Neural crest cell (in vitro differentiated cells): ENCODE data around the gene CR2. TPM values are rescaled to one million over a fixed set of nuclear protein-coding genes. Genes with fewer than 3 reads are reported as not detected.

Experiments
- DNase-seq: peaks from one replicate; pipeline ENCODE4 v3.0.0; 2021; ENCODE audit warnings: low read depth, mixed read lengths, low spot score
- H3K27ac Mint-ChIP-seq: one replicate; pipeline ENCODE4 v1.8.0; 2021; ENCODE audit warnings: mild to moderate bottlenecking, mixed read lengths; ENCODE audit not compliant: unreplicated experiment
- H3K27me3 Mint-ChIP-seq: 2 replicates; pipeline ENCODE4 v1.8.0; 2021; ENCODE audit warnings: low read depth, mild to moderate bottlenecking, mixed read lengths
- H3K36me3 Mint-ChIP-seq: 2 replicates; pipeline ENCODE4 v1.8.0; 2021; ENCODE audit warnings: low read depth, mild to moderate bottlenecking, mixed read lengths
- H3K4me1 Mint-ChIP-seq: 2 replicates; pipeline ENCODE4 v1.8.0; 2021; ENCODE audit warnings: mixed read lengths
- H3K4me3 Mint-ChIP-seq: one replicate; pipeline ENCODE4 v1.8.0; 2021; ENCODE audit warnings: mild to moderate bottlenecking, mixed read lengths
- H3K9me3 Mint-ChIP-seq: 2 replicates; pipeline ENCODE4 v1.8.0; 2021; ENCODE audit warnings: mixed read lengths
- CTCF ChIP-seq: fragments of 200-600 bp; sonication (generic); conservative IDR thresholded peaks from 2 replicates; pipeline ENCODE4 v1.5.0; 2021; ENCODE audit warnings: antibody characterized with exemption, mild to moderate bottlenecking
- total RNA-seq: library from RNA; stranded (reverse); gene quantifications from 2 replicates; pipeline ENCODE4 v1.2.1, GENCODE V29; 2021

Gene CR2
- total RNA-seq, 1 donor from 2014 or later, result not detected

- Mint-ChIP-seq H3K27me3 (peaks cover 65% of the 10 kb centered on the region), H3K9me3 (peaks cover 9% of the 10 kb centered on the region), H3K4me3 (no peak overlapping the region), H3K4me1 (peaks cover 5% of the 10 kb centered on the region), H3K36me3 (no peaks in the 10 kb centered on the region), H3K27ac (no peak overlapping the region)
- no peak for TF ChIP-seq CTCF
- no peak for DNase-seq
Measured at GRCh38 chr1:207423560-207424292, 30.4 kb upstream of the CR2 start.

- H3K36me3 Mint-ChIP-seq, result no peaks in the 10 kb centered on the region
- peaks cover 61% of the 10 kb centered on the region for H3K27me3 Mint-ChIP-seq
- peaks cover 5% of the 10 kb centered on the region for H3K4me1 Mint-ChIP-seq
- peaks cover 9% of the 10 kb centered on the region for H3K9me3 Mint-ChIP-seq
- no peak for DNase-seq
- H3K27ac Mint-ChIP-seq, result no peak overlapping the region
- no peak overlapping the region for H3K4me3 Mint-ChIP-seq
- no peak for TF ChIP-seq CTCF
Measured at GRCh38 chr1:207424570-207425131, 29.5 kb upstream of the CR2 start.

- TF ChIP-seq CTCF, result no peak
- Mint-ChIP-seq H3K9me3 (peaks cover 4% of the 10 kb centered on the region), H3K36me3 (no peaks in the 10 kb centered on the region), H3K4me1 (peaks cover 5% of the 10 kb centered on the region), H3K27ac (no peak overlapping the region), H3K27me3 (peaks cover 45% of the 10 kb centered on the region), H3K4me3 (no peak overlapping the region)
- DNase-seq, result no peak
Measured at GRCh38 chr1:207427832-207428585, 26.1 kb upstream of the CR2 start.

- H3K36me3 Mint-ChIP-seq, result no peaks in the 10 kb centered on the region
- no peak for DNase-seq
- H3K4me3 Mint-ChIP-seq, result no peak overlapping the region
- H3K4me1 Mint-ChIP-seq, result peaks cover 2% of the 10 kb centered on the region
- H3K9me3 Mint-ChIP-seq, result peaks cover 4% of the 10 kb centered on the region
- no peak overlapping the region for H3K27ac Mint-ChIP-seq
- H3K27me3 Mint-ChIP-seq, result peaks cover 37% of the 10 kb centered on the region
- no peak for TF ChIP-seq CTCF
Measured at GRCh38 chr1:207428783-207429182, 25.3 kb upstream of the CR2 start.

- H3K27ac Mint-ChIP-seq, result no peak overlapping the region
Measured at GRCh38 chr1:207429963-207430362, 24.2 kb upstream of the CR2 start.

More at GRCh38 chr1:207429963-207430362, 24.2 kb upstream of the CR2 start:
- TF ChIP-seq CTCF, result no peak
- no peaks in the 10 kb centered on the region for H3K4me1 Mint-ChIP-seq
- DNase-seq, result no peak
- H3K9me3 Mint-ChIP-seq, result peaks cover 4% of the 10 kb centered on the region
- no peak overlapping the region for H3K4me3 Mint-ChIP-seq
- no peaks in the 10 kb centered on the region for H3K36me3 Mint-ChIP-seq
- H3K27me3 Mint-ChIP-seq, result peaks cover 27% of the 10 kb centered on the region
